KOPT-K1 (cell line): ENCODE measurements around the gene HCFC1R1.

ENCODE experiments used
- H3K27ac ChIP-seq: fragments of 200-600 bp; sonication (generic); 2 replicates; pipeline ENCODE4 v1.5.1; 2016; ENCODE audit warnings: antibody characterized with exemption, mild to moderate bottlenecking, low read depth, low read length; ENCODE audit not compliant: poor library complexity, severe bottlenecking
- H3K36me3 ChIP-seq: fragments of 200-600 bp; sonication (generic); 2 replicates; pipeline ENCODE4 v1.5.1; 2017; ENCODE audit warnings: antibody characterized with exemption, mild to moderate bottlenecking, low read length, moderate library complexity; ENCODE audit not compliant: insufficient read depth
- H3K9me3 ChIP-seq: fragments of 200-600 bp; sonication (generic); 2 replicates; pipeline ENCODE4 v1.5.1; 2017; ENCODE audit warnings: antibody characterized with exemption, low read length, mild to moderate bottlenecking; ENCODE audit not compliant: insufficient read depth, poor library complexity, severe bottlenecking

Gene HCFC1R1

DNA sequence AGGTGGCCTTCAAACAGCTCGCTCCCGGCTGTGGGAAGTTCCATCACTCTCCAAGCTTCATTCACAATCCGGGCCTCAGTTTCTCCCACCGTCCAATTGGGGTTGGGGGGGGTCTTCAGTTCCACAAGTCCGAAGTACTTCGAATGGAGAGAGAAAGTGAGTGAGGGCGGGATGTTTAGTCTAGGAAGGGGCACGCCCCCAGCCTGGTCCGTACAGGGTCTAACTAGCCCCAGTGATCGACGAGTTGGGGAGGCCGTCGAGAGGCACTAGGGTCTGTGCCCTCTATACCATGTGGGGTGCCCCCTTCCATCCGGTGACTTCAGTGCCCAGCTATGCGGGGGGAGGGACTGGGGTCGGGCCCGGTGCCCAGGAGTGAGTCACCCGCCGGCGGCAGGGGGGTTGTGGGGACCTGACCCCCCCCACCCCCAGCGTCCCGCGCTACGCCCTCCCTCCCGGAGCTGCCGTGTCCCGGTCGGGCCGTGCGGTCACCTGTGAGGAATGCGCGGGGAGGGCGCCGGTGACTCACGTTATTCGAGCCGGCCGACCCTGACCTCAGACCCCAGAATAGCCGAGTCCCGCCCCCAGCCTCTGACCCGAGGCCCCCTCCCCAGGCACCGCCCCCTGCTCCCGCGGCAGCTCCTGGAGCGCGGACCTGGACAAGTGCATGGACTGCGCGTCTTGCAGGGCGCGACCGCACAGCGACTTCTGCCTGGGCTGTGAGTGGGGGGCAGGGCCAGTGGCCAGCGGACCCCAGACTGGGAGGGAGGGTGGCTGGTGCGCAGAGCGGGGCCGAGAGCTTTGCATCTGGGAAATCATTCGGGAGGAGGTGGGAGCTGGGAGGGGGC, 2.9 kb downstream of the HCFC1R1 start:
- Histone ChIP-seq H3K36me3 (peaks cover 7% of the 10 kb centered on the region), H3K27ac (no peak overlapping the region), H3K9me3 (no peaks in the 10 kb centered on the region)

DNA sequence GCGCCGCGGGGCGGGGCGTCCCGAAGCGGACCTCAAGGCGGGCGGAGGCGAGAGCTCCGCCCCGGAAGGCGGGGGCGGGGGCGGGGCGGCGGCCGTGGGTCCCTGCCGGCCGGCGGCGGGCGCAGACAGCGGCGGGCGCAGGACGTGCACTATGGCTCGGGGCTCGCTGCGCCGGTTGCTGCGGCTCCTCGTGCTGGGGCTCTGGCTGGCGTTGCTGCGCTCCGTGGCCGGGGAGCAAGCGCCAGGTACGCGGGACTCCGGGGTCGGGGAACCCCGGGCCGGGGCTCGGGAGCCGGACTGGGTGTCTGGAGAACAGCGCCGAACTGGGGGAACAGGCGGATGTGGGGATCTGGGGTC, 3.5 kb downstream of the HCFC1R1 start, which contains the start of gene TNFRSF12A:
Gene TNFRSF12A (plus strand): TSS at position 122 of the 357 bp plus-strand sequence. CDS start 30 bp downstream, at position 152.
- H3K9me3 ChIP-seq: no peaks in the 10 kb centered on the region
- H3K27ac ChIP-seq: no peak within 1 kb of the TSS
- H3K36me3 ChIP-seq: 0 out of 2 replicates have a peak, but pooled peaks cover under 1% of the 10 kb centered on the region

DNA sequence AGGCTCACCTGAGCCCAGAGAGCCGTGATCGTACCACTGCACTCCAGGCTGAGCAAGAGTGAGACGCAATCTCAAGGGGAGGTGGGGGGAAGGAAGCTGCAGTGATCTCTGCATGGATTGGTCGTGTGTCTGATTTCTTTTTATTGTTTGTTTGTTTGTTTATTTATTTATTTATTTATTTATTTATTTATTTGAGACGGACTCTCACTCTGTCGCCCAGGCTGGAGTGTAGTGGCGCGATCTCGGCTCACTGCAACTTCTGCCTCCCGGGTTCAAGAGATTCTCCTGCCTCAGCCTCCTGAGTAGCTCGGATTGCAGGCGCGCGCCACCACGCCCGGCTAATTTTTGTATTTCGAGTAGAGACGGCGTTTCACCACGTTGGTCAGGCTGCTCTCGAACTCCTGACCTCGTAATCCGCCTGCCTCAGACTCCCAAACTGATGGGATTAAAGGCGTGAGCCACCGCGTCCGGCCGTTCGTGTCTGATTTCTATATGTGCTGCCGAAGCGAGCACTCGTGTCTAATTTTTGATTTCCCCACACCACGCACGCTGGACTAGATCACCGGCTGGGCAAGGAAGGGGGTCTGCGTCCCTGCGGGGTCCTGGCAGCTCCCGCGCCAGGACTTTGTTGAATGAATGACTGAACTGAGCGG, 4.0 kb downstream of the HCFC1R1 start:
- H3K27ac ChIP-seq: no peak overlapping the region
- H3K9me3 ChIP-seq: no peaks in the 10 kb centered on the region
- no peaks in the 10 kb centered on the region for H3K36me3 ChIP-seq

GRCh38 chr16:3017794-3018506, 5.8 kb downstream of the HCFC1R1 start, which contains the start of gene CLDN6:
TSS of gene CLDN6 (minus strand) at chr16:3018183. CDS start at chr16:3016021, 2,162 bp downstream.
- Histone ChIP-seq H3K27ac (no peak within 1 kb of the TSS), H3K36me3 (no peaks in the 10 kb centered on the region)

GRCh38 chr16:3017344-3017743, 6.4 kb downstream of the HCFC1R1 start:
- Histone ChIP-seq H3K36me3 (no peaks in the 10 kb centered on the region), H3K9me3 (no peaks in the 10 kb centered on the region), H3K27ac (no peak overlapping the region)

More at GRCh38 chr16:3017794-3018506, 5.8 kb downstream of the HCFC1R1 start, which contains the start of gene CLDN6:
- no peaks in the 10 kb centered on the region for H3K9me3 ChIP-seq

DNA sequence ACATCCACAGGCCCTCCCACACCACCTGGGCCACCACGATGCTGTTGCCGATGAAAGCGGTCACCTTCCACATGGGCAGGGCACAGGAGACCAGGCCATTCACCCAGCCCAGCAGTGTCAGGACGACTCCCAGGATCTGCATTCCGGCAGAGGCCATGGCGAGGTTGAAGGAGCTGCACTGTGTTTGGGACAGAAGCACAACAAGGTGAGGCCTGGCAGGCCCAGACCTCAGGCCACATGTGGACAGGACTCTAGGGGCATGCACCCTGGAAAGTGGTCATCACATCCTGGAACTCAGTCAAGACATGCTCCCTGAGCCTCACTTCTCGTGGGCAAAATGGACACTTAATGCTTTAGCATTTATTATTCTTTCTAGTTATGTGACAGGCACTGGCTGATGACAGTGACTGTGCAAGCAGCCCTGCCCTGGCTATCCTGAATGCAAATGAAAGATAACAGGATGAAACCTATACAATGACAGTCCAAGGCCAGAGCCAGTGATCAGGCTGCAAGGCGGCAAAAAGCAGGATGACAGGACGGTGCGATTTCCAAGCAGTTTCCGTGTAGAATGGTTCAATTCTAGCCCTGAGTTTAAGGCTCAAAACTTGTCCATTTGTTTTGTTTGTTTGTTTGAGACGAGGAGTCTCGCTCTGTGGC, 7.7 kb downstream of the HCFC1R1 start:
- no peaks in the 10 kb centered on the region for H3K9me3 ChIP-seq
- no peaks in the 10 kb centered on the region for H3K36me3 ChIP-seq
- H3K27ac ChIP-seq: no peak overlapping the region

DNA sequence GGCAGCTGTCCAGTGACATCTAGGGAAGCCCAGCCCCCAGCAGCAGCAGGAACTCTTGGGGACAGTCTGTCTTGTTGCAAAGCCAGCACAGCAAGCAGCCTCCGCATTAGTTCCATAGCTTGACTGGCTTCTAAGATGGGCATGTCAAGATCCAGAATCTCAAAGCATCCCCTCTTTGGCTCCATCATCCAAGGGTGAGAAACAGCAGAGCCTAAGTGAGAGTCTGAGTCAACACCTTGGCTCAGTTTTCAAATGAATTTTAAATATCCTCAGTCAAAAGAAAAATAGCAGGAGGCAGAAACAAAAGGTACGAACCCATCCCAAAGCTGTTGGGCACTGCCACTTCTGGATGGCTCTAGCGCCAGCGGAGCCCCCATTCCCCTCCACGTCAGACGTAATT, 8.8 kb downstream of the HCFC1R1 start:
- no peak overlapping the region for H3K27ac ChIP-seq
- H3K9me3 ChIP-seq: no peaks in the 10 kb centered on the region
- H3K36me3 ChIP-seq: no peaks in the 10 kb centered on the region

- no peaks in the 10 kb centered on the region for H3K36me3 ChIP-seq
- H3K9me3 ChIP-seq: no peaks in the 10 kb centered on the region
- H3K27ac ChIP-seq: no peak overlapping the region
Measured at GRCh38 chr16:3013998-3014690, 9.6 kb downstream of the HCFC1R1 start.

- H3K36me3 ChIP-seq: no peaks in the 10 kb centered on the region
- H3K27ac ChIP-seq: no peak overlapping the region
- no peaks in the 10 kb centered on the region for H3K9me3 ChIP-seq
Measured at GRCh38 chr16:3013491-3013951, 10.2 kb downstream of the HCFC1R1 start.

- no peaks in the 10 kb centered on the region for H3K36me3 ChIP-seq
- no peaks in the 10 kb centered on the region for H3K9me3 ChIP-seq
- H3K27ac ChIP-seq: no peak within 1 kb of the TSS
Measured at GRCh38 chr16:3012828-3013420, 10.8 kb downstream of the HCFC1R1 start, which contains the start of gene CLDN9. TSS of gene CLDN9 (plus strand) at chr16:3012923. CDS start at chr16:3013363, 440 bp downstream.

- Histone ChIP-seq H3K9me3 (no peaks in the 10 kb centered on the region), H3K36me3 (no peaks in the 10 kb centered on the region), H3K27ac (no peak overlapping the region)
Measured at GRCh38 chr16:3012246-3012645, 11.5 kb downstream of the HCFC1R1 start.

GRCh38 chr16:3010510-3010909, 13.2 kb downstream of the HCFC1R1 start:
- H3K27ac ChIP-seq: no peak overlapping the region
- no peaks in the 10 kb centered on the region for H3K9me3 ChIP-seq
- no peaks in the 10 kb centered on the region for H3K36me3 ChIP-seq

GRCh38 chr16:3009568-3010390, 14.0 kb downstream of the HCFC1R1 start:
- no peak overlapping the region for H3K27ac ChIP-seq
- H3K9me3 ChIP-seq: no peaks in the 10 kb centered on the region
- no peaks in the 10 kb centered on the region for H3K36me3 ChIP-seq
